Neural progenitor cell (in vitro differentiated cells): ENCODE results near the gene TOGARAM1. TPM values are rescaled to one million over a fixed set of nuclear protein-coding genes. Genes with fewer than 3 reads are reported as not detected.

Experiments used
- DNase-seq: peaks from one replicate; pipeline ENCODE4 v3.0.0-alpha.2; 2016; ENCODE audit warnings: low spot score
- H2AFZ ChIP-seq: fragments of 200-600 bp; sonication (generic); replicated peaks from 2 replicates; pipeline ENCODE4 v1.6.1; 2016; ENCODE audit warnings: antibody characterized with exemption
- H3F3A ChIP-seq: fragments of 200-600 bp; sonication (generic); 2 replicates; pipeline ENCODE4 v1.6.1; 2016; ENCODE audit warnings: antibody characterized with exemption, low read depth
- H3K27ac ChIP-seq: fragments of 200-600 bp; sonication (generic); 2 replicates; pipeline ENCODE4 v1.5.1; 2016; ENCODE audit warnings: mild to moderate bottlenecking
- H3K27me3 ChIP-seq: fragments of 200-600 bp; sonication (generic); 2 replicates; pipeline ENCODE4 v1.6.1; 2016; ENCODE audit warnings: mild to moderate bottlenecking, moderate library complexity
- H3K36me3 ChIP-seq: fragments of 200-600 bp; sonication (generic); 2 replicates; pipeline ENCODE4 v1.5.1; 2016
- H3K4me1 ChIP-seq: fragments of 200-600 bp; sonication (generic); 2 replicates; pipeline ENCODE4 v1.6.1; 2016; ENCODE audit warnings: mixed run types
- H3K4me2 ChIP-seq: fragments of 200-600 bp; sonication (generic); 2 replicates; pipeline ENCODE4 v1.6.1; 2016
- H3K4me3 ChIP-seq: fragments of 200-600 bp; sonication (generic); 2 replicates; pipeline ENCODE4 v1.5.1; 2016
- H3K79me2 ChIP-seq: fragments of 200-600 bp; sonication (generic); 2 replicates; pipeline ENCODE4 v1.6.1; 2016; ENCODE audit warnings: low read depth
- H3K9ac ChIP-seq: fragments of 200-600 bp; sonication (generic); 2 replicates; pipeline ENCODE4 v1.6.1; 2016
- H3K9me3 ChIP-seq: fragments of 200-600 bp; sonication (generic); 2 replicates; pipeline ENCODE4 v1.5.1; 2016; ENCODE audit warnings: low read depth
- H4K20me1 ChIP-seq: fragments of 200-600 bp; sonication (generic); 2 replicates; pipeline ENCODE4 v1.6.1; 2016; ENCODE audit warnings: low read depth
- H3K27ac Mint-ChIP-seq: 3 replicates; pipeline ENCODE4 v1.8.0; 2021; ENCODE audit warnings: mixed read lengths
- H3K27me3 Mint-ChIP-seq: 2 replicates; pipeline ENCODE4 v1.8.0; 2022; ENCODE audit warnings: low read depth, mild to moderate bottlenecking, inconsistent platforms, moderate library complexity, mixed read lengths; ENCODE audit not compliant: insufficient read depth
- H3K36me3 Mint-ChIP-seq: 3 replicates; pipeline ENCODE4 v1.8.0; 2021; ENCODE audit warnings: mixed read lengths
- H3K4me1 Mint-ChIP-seq: 3 replicates; pipeline ENCODE4 v1.8.0; 2021; ENCODE audit warnings: mixed read lengths
- H3K4me3 Mint-ChIP-seq: 3 replicates; pipeline ENCODE4 v1.8.0; 2021; ENCODE audit warnings: mild to moderate bottlenecking, moderate library complexity, mixed read lengths
- H3K9me3 Mint-ChIP-seq: 3 replicates; pipeline ENCODE4 v1.8.0; 2020; ENCODE audit warnings: mixed read lengths
- EZH2 ChIP-seq: fragments of 200-600 bp; sonication (generic); IDR thresholded peaks from 2 replicates; pipeline ENCODE4 v1.6.1; 2017; ENCODE audit warnings: antibody characterized with exemption, mild to moderate bottlenecking, moderate library complexity
- EZH2phosphoT487 ChIP-seq: fragments of 200-600 bp; sonication (generic); IDR thresholded peaks from 2 replicates; pipeline ENCODE4 v1.6.1; 2017; ENCODE audit warnings: antibody characterized with exemption
- small RNA-seq: library from RNA; depleted of rRNA; stranded (forward); fragments of <200 nt; gene quantifications from one replicate; pipeline ENCODE3, GENCODE V24; 2015
- total RNA-seq: library from RNA; depleted of rRNA; stranded (reverse); fragments of >200 nt; gene quantifications from 2 replicates; pipeline ENCODE4 v1.2.3, GENCODE V29; 2015; ENCODE audit warnings: low replicate concordance
- TF ChIP-seq, protein P1 (sequence below): fragments of 200-600 bp; sonication (generic); IDR thresholded peaks from 2 replicates; pipeline ENCODE4 v1.5.1; 2017; ENCODE audit warnings: antibody characterized with exemption, mild to moderate bottlenecking

The TOGARAM1 gene
- total RNA-seq, 1 donor from 2014 or later, result 23.1 TPM

DNA sequence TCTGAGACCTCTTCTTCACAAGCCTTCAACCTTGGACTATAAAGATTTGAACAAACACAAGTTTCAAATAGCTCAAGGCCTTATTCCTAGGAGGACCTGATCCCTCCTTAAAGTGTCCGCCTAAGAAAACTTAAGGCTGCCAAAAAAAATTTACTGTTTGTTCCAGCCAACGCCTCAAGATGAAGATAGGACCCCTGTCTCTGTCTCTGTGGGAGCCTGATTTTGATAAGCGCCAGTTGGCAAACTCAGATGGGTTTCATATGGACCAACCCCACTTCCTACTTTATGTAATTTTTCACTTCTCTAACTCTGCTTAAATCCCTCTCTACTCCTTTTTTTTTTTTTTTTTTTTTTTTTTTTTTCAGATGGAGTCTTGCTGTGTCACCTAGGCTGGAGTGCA lies 161.3 kb downstream of the TOGARAM1 start:
- H3K27ac Mint-ChIP-seq, result no peak overlapping the region
- peaks cover 6% of the 10 kb centered on the region for H4K20me1 ChIP-seq

More for the DNA sequence above, 161.3 kb downstream of the TOGARAM1 start:
- Histone ChIP-seq H3K27ac (no peak overlapping the region), H3K79me2 (peaks cover 34% of the 10 kb centered on the region), H3K36me3 (peaks cover 40% of the 10 kb centered on the region), H3K9me3 (no peaks in the 10 kb centered on the region), H3K9ac (no peak overlapping the region), H3K4me1 (no peaks in the 10 kb centered on the region), H3K4me3 (no peak overlapping the region), H3K27me3 (no peaks in the 10 kb centered on the region), H2AFZ (no peak overlapping the region), H3F3A (no peaks in the 10 kb centered on the region), H3K4me2 (no peak overlapping the region)
- Mint-ChIP-seq H3K27me3 (no peaks in the 10 kb centered on the region), H3K36me3 (peaks cover 34% of the 10 kb centered on the region), H3K4me3 (no peak overlapping the region), H3K4me1 (no peaks in the 10 kb centered on the region), H3K9me3 (no peaks in the 10 kb centered on the region)
- TF ChIP-seq EZH2, result no peak
- TF ChIP-seq, protein P1, sequence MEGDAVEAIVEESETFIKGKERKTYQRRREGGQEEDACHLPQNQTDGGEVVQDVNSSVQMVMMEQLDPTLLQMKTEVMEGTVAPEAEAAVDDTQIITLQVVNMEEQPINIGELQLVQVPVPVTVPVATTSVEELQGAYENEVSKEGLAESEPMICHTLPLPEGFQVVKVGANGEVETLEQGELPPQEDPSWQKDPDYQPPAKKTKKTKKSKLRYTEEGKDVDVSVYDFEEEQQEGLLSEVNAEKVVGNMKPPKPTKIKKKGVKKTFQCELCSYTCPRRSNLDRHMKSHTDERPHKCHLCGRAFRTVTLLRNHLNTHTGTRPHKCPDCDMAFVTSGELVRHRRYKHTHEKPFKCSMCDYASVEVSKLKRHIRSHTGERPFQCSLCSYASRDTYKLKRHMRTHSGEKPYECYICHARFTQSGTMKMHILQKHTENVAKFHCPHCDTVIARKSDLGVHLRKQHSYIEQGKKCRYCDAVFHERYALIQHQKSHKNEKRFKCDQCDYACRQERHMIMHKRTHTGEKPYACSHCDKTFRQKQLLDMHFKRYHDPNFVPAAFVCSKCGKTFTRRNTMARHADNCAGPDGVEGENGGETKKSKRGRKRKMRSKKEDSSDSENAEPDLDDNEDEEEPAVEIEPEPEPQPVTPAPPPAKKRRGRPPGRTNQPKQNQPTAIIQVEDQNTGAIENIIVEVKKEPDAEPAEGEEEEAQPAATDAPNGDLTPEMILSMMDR, result no peak
- TF ChIP-seq EZH2phosphoT487, result no peak
- no peak for DNase-seq

Small RNAs within 50 kb of the gene (small RNA-seq; reads per million reads assigned to genes)
- gene RF00151 (0.07 reads per million), gene SNORD127 (2,290 reads per million, percentile 100 among the genes with 10 or more reads in this experiment)

Other genes with a start within 250 kb of the TOGARAM1 start
- 14.8 and 21.8 TPM in 2 replicates for gene KLHL28, start 243 bp upstream of the TOGARAM1 start, total RNA-seq
- 48.2 and 97.2 TPM in 2 replicates for gene PRPF39, start 121.9 kb downstream of the TOGARAM1 start, total RNA-seq
- gene FKBP3, start 172.3 kb downstream of the TOGARAM1 start, total RNA-seq, result 149 and 209 TPM in 2 replicates
- 18.6 and 29.4 TPM in 2 replicates for gene FANCM, start 173.7 kb downstream of the TOGARAM1 start, total RNA-seq